Measurements from ENCODE around the gene NRXN3. TPM values are rescaled to one million over a fixed set of nuclear protein-coding genes. Genes with fewer than 3 reads are reported as not detected.

Gene NRXN3
- total and polyA plus RNA-seq, 2 experiments from 2014 or later: 1.0 to 1.8 TPM

DNA sequence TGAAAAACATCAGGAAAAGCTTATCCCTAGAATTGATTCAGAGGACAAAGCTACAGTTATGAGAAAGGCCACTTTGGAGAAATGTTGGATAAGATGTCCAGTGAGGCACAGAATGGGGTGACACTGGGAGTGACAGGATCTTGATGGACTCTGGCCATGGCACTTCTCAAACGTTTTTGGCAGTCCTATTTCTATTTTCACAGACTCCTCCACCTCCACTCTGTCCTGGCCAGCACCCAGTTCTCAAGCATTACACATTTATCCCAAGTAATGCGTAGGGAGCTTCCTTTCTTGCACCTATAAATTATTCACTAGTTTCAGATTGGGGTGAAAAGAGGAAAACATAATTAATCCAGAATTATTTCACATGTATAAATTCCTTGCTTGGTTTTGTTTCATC lies 727.3 kb downstream of the NRXN3 start (continued):
- TF ChIP-seq, protein P1, sequence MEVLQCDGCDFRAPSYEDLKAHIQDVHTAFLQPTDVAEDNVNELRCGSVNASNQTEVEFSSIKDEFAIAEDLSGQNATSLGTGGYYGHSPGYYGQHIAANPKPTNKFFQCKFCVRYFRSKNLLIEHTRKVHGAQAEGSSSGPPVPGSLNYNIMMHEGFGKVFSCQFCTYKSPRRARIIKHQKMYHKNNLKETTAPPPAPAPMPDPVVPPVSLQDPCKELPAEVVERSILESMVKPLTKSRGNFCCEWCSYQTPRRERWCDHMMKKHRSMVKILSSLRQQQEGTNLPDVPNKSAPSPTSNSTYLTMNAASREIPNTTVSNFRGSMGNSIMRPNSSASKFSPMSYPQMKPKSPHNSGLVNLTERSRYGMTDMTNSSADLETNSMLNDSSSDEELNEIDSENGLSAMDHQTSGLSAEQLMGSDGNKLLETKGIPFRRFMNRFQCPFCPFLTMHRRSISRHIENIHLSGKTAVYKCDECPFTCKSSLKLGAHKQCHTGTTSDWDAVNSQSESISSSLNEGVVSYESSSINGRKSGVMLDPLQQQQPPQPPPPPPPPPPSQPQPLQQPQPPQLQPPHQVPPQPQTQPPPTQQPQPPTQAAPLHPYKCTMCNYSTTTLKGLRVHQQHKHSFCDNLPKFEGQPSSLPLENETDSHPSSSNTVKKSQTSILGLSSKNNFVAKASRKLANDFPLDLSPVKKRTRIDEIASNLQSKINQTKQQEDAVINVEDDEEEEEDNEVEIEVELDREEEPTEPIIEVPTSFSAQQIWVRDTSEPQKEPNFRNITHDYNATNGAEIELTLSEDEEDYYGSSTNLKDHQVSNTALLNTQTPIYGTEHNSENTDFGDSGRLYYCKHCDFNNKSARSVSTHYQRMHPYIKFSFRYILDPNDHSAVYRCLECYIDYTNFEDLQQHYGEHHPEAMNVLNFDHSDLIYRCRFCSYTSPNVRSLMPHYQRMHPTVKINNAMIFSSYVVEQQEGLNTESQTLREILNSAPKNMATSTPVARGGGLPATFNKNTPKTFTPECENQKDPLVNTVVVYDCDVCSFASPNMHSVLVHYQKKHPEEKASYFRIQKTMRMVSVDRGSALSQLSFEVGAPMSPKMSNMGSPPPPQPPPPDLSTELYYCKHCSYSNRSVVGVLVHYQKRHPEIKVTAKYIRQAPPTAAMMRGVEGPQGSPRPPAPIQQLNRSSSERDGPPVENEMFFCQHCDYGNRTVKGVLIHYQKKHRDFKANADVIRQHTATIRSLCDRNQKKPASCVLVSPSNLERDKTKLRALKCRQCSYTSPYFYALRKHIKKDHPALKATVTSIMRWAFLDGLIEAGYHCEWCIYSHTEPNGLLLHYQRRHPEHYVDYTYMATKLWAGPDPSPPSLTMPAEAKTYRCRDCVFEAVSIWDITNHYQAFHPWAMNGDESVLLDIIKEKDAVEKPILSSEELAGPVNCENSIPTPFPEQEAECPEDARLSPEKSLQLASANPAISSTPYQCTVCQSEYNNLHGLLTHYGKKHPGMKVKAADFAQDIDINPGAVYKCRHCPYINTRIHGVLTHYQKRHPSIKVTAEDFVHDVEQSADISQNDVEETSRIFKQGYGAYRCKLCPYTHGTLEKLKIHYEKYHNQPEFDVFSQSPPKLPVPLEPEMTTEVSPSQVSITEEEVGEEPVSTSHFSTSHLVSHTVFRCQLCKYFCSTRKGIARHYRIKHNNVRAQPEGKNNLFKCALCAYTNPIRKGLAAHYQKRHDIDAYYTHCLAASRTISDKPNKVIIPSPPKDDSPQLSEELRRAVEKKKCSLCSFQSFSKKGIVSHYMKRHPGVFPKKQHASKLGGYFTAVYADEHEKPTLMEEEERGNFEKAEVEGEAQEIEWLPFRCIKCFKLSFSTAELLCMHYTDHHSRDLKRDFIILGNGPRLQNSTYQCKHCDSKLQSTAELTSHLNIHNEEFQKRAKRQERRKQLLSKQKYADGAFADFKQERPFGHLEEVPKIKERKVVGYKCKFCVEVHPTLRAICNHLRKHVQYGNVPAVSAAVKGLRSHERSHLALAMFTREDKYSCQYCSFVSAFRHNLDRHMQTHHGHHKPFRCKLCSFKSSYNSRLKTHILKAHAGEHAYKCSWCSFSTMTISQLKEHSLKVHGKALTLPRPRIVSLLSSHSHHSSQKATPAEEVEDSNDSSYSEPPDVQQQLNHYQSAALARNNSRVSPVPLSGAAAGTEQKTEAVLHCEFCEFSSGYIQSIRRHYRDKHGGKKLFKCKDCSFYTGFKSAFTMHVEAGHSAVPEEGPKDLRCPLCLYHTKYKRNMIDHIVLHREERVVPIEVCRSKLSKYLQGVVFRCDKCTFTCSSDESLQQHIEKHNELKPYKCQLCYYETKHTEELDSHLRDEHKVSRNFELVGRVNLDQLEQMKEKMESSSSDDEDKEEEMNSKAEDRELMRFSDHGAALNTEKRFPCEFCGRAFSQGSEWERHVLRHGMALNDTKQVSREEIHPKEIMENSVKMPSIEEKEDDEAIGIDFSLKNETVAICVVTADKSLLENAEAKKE (CRISPR knock-in tag; IDR thresholded peaks at IDR 0.05): no peak
- TF ChIP-seq POLR2AphosphoS5 (IDR thresholded peaks at IDR 0.05; ENCODE audit: low read depth) (no peak), NANOG (IDR thresholded peaks at IDR 0.05; ENCODE audit: borderline replicate concordance) (no peak), CREB1 (CRISPR knock-in tag; IDR thresholded peaks at IDR 0.05; ENCODE audit: low read depth) (no peak), ZNF114 (CRISPR knock-in tag; IDR thresholded peaks at IDR 0.05) (no peak)
- TF ChIP-seq, protein P2, sequence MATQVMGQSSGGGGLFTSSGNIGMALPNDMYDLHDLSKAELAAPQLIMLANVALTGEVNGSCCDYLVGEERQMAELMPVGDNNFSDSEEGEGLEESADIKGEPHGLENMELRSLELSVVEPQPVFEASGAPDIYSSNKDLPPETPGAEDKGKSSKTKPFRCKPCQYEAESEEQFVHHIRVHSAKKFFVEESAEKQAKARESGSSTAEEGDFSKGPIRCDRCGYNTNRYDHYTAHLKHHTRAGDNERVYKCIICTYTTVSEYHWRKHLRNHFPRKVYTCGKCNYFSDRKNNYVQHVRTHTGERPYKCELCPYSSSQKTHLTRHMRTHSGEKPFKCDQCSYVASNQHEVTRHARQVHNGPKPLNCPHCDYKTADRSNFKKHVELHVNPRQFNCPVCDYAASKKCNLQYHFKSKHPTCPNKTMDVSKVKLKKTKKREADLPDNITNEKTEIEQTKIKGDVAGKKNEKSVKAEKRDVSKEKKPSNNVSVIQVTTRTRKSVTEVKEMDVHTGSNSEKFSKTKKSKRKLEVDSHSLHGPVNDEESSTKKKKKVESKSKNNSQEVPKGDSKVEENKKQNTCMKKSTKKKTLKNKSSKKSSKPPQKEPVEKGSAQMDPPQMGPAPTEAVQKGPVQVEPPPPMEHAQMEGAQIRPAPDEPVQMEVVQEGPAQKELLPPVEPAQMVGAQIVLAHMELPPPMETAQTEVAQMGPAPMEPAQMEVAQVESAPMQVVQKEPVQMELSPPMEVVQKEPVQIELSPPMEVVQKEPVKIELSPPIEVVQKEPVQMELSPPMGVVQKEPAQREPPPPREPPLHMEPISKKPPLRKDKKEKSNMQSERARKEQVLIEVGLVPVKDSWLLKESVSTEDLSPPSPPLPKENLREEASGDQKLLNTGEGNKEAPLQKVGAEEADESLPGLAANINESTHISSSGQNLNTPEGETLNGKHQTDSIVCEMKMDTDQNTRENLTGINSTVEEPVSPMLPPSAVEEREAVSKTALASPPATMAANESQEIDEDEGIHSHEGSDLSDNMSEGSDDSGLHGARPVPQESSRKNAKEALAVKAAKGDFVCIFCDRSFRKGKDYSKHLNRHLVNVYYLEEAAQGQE (IDR thresholded peaks at IDR 0.05; ENCODE audit: unreplicated experiment): no peak

All from GM23338 (cell line).